GM18526 (cell line): ENCODE data around the gene DRD3.

ENCODE experiments used
- POLR2A ChIP-seq: IDR thresholded peaks from 3 replicates; pipeline ENCODE4 v1.6.1; 2011; ENCODE audit not compliant: insufficient read length; ENCODE audit errors: extremely low read depth

Gene DRD3

GRCh38 chr3:114079761-114080160, 99.1 kb downstream of the DRD3 start:
- no peak for TF ChIP-seq POLR2A

- TF ChIP-seq POLR2A: no peak
Observed at GRCh38 chr3:114078126-114078525, 100.7 kb downstream of the DRD3 start.
